ENCODE data around the gene DSG1. TPM values are rescaled to one million over a fixed set of nuclear protein-coding genes. Genes with fewer than 3 reads are reported as not detected.

DSG1 gene
- total RNA-seq, result not detected in 2 replicates

DNA sequence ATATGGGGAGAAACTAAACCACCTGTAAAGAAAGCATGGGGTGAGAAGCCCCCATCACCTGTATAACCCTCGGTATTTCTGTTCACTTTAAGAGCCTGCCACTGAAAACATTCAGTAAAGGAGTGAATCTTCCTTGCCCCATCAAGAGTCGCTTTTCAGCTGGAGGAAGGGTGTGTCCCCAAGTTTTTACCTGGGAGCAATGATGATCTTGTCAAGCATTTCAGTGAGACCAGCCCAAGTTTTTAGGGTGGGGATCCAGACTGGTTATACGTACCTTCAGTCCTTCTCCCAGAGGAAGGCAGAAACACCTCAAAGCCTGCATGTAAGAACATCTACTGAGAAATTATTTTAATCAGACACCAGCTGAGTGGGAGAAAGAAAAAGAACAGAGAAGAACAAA is at the start of gene DSG1:
DSG1 (plus strand) TSS at position 301 of the 400 bp plus-strand sequence. CDS start 141 bp downstream, outside the sequence.
- Histone ChIP-seq H3K4me2 (ENCODE audit: insufficient read depth, low read length) (no peak within 1 kb of the TSS), H3K4me3 (ENCODE audit: insufficient read depth, low read length) (no peak within 1 kb of the TSS)
- TF ChIP-seq, protein P1, sequence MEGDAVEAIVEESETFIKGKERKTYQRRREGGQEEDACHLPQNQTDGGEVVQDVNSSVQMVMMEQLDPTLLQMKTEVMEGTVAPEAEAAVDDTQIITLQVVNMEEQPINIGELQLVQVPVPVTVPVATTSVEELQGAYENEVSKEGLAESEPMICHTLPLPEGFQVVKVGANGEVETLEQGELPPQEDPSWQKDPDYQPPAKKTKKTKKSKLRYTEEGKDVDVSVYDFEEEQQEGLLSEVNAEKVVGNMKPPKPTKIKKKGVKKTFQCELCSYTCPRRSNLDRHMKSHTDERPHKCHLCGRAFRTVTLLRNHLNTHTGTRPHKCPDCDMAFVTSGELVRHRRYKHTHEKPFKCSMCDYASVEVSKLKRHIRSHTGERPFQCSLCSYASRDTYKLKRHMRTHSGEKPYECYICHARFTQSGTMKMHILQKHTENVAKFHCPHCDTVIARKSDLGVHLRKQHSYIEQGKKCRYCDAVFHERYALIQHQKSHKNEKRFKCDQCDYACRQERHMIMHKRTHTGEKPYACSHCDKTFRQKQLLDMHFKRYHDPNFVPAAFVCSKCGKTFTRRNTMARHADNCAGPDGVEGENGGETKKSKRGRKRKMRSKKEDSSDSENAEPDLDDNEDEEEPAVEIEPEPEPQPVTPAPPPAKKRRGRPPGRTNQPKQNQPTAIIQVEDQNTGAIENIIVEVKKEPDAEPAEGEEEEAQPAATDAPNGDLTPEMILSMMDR (IDR thresholded peaks at IDR 0.05; ENCODE audit: extremely low read depth, low read depth, low read length), result no peak

DNA sequence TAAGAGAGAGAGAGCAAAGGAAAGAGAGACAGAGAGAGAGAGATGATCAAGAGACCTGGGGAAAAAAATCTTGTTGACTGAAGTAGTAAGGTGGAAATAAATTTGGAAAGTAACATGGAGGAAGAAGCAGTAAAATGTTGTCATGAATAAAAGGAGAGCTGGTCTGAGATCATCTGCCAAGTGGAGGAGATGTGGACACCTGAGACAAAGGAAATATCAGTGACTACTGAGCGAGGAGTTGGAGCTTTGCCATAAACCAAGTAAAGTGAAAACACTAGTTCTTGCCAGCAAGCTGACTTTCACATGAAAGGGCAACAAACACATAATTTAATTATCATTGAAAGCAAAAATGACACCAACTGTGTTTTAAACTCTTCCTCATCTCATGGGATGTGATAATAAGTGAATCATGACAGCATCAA is 49.0 kb upstream of the DSG1 start:
- TF ChIP-seq, protein P1 (IDR thresholded peaks at IDR 0.05; ENCODE audit: extremely low read depth, low read depth, low read length), result no peak
- H4K20me1 ChIP-seq (ENCODE audit: insufficient read depth, low read length), result no peaks in the 10 kb centered on the region
- H3K27me3 ChIP-seq (ENCODE audit: insufficient read depth, low read length), result no peaks in the 10 kb centered on the region
- H3K4me3 ChIP-seq (ENCODE audit: insufficient read depth, low read length), result no peak overlapping the region
- H3K36me3 ChIP-seq (ENCODE audit: insufficient read depth, low read length), result no peaks in the 10 kb centered on the region
- no peaks in the 10 kb centered on the region for H3K4me1 ChIP-seq (ENCODE audit: insufficient read depth, low read length)
- no peak overlapping the region for H2AFZ ChIP-seq (ENCODE audit: low read length)
- H3K79me2 ChIP-seq (ENCODE audit: insufficient read depth, low read length), result no peaks in the 10 kb centered on the region
- H3K27ac ChIP-seq (ENCODE audit: low read depth, low read length), result no peak overlapping the region
- no peak overlapping the region for H3K4me2 ChIP-seq (ENCODE audit: insufficient read depth, low read length)
- no peaks in the 10 kb centered on the region for H3K9me3 ChIP-seq (ENCODE audit: low read depth, low read length)
- DNase-seq (ENCODE audit: insufficient read length, low spot score, missing footprints), result no peak

More for the DNA sequence above, at the start of gene DSG1:
- Histone ChIP-seq H4K20me1 (ENCODE audit: insufficient read depth, low read length) (no peaks in the 10 kb centered on the region), H3K9me3 (ENCODE audit: low read depth, low read length) (no peaks in the 10 kb centered on the region), H3K4me1 (ENCODE audit: insufficient read depth, low read length) (no peaks in the 10 kb centered on the region), H2AFZ (ENCODE audit: low read length) (no peak within 1 kb of the TSS), H3K27ac (ENCODE audit: low read depth, low read length) (no peak within 1 kb of the TSS), H3K36me3 (ENCODE audit: insufficient read depth, low read length) (no peaks in the 10 kb centered on the region), H3K79me2 (ENCODE audit: insufficient read depth, low read length) (no peaks in the 10 kb centered on the region), H3K27me3 (ENCODE audit: insufficient read depth, low read length) (no peaks in the 10 kb centered on the region)
- DNase-seq (ENCODE audit: insufficient read length, low spot score, missing footprints), result no peak

DNA sequence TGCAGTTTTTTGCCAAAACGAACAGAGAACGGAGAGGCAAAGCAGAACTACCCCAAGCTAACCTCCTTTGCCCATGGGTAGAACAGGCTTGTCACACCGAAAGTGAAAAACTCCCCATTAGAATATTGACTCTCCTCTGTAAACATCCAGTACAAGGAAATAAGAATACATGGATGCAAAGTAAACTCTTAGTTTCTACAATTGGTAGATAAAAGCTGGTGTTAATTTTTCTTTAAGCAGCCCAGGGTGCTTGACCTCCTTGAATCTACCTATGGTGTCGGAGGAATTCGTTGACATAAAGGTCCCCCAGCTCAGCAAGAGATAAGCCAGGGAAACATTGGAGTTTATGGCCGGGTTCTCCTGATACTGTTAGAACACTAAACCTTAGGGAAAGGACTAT is 48.4 kb upstream of the DSG1 start:
- TF ChIP-seq, protein P1 (IDR thresholded peaks at IDR 0.05; ENCODE audit: extremely low read depth, low read depth, low read length), result no peak
- Histone ChIP-seq H3K27me3 (ENCODE audit: insufficient read depth, low read length) (no peaks in the 10 kb centered on the region), H3K79me2 (ENCODE audit: insufficient read depth, low read length) (no peaks in the 10 kb centered on the region), H3K4me1 (ENCODE audit: insufficient read depth, low read length) (no peaks in the 10 kb centered on the region), H3K4me3 (ENCODE audit: insufficient read depth, low read length) (no peak overlapping the region), H3K9me3 (ENCODE audit: low read depth, low read length) (no peaks in the 10 kb centered on the region), H3K4me2 (ENCODE audit: insufficient read depth, low read length) (no peak overlapping the region), H3K36me3 (ENCODE audit: insufficient read depth, low read length) (no peaks in the 10 kb centered on the region), H3K27ac (ENCODE audit: low read depth, low read length) (no peak overlapping the region), H2AFZ (ENCODE audit: low read length) (no peak overlapping the region), H4K20me1 (ENCODE audit: insufficient read depth, low read length) (no peaks in the 10 kb centered on the region)
- no peak for DNase-seq (ENCODE audit: insufficient read length, low spot score, missing footprints)

DNA sequence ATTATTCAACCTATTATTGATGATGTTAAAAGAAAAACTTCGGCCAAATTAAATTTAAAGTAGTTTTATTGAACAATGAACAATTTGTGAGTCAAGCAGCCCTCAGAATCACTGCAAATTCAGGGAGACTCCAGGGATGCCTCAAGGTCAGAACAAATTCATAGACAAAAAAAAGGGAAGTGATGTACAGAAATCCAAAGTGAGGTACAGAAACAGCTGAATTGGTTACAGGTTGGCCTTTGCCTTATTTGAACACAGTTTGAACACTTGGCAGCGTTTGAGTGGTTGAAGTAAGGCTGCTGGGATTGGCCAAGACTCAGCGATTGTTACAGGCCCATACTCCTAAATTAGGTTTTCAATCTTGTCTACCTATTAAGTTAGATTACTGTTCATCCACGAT is 47.4 kb upstream of the DSG1 start:
- Histone ChIP-seq H3K4me2 (ENCODE audit: insufficient read depth, low read length) (no peak overlapping the region), H4K20me1 (ENCODE audit: insufficient read depth, low read length) (no peaks in the 10 kb centered on the region), H3K27me3 (ENCODE audit: insufficient read depth, low read length) (no peaks in the 10 kb centered on the region), H3K36me3 (ENCODE audit: insufficient read depth, low read length) (no peaks in the 10 kb centered on the region), H3K79me2 (ENCODE audit: insufficient read depth, low read length) (no peaks in the 10 kb centered on the region), H3K27ac (ENCODE audit: low read depth, low read length) (no peak overlapping the region), H3K4me1 (ENCODE audit: insufficient read depth, low read length) (no peaks in the 10 kb centered on the region), H2AFZ (ENCODE audit: low read length) (no peak overlapping the region), H3K4me3 (ENCODE audit: insufficient read depth, low read length) (no peak overlapping the region), H3K9me3 (ENCODE audit: low read depth, low read length) (no peaks in the 10 kb centered on the region)
- TF ChIP-seq, protein P1 (IDR thresholded peaks at IDR 0.05; ENCODE audit: extremely low read depth, low read depth, low read length), result no peak
- DNase-seq (ENCODE audit: insufficient read length, low spot score, missing footprints), result peak; percentile 5

Measured in osteoblast (primary cell).